D341Med (cell line): ENCODE data around the gene MAPK4.
"Not testable (repeated sequence)": the region's sequence is repeated elsewhere in the genome, so short reads cannot be mapped to it uniquely, and the experiment has no call there.

ENCODE experiments used
- DNase-seq: peaks from one replicate; pipeline ENCODE4 v3.0.0; 2012; ENCODE audit warnings: low spot score

MAPK4 gene

GRCh38 chr18:50754297-50754696 is 194.4 kb downstream of the MAPK4 start:
- DNase-seq, result no peak

- no peak for DNase-seq
Measured at GRCh38 chr18:50757358-50757757, 197.5 kb downstream of the MAPK4 start.

- DNase-seq, result no peak
Measured at GRCh38 chr18:50769463-50769862, 209.6 kb downstream of the MAPK4 start.

- no peak for DNase-seq
Measured at GRCh38 chr18:50775207-50775606, 215.3 kb downstream of the MAPK4 start.

GRCh38 chr18:50775726-50776125 is 215.8 kb downstream of the MAPK4 start:
- DNase-seq, result no peak

- DNase-seq, result no peak
Measured at GRCh38 chr18:50776383-50776782, 216.5 kb downstream of the MAPK4 start.

GRCh38 chr18:50779021-50779420 is 219.1 kb downstream of the MAPK4 start:
- DNase-seq, result not testable (repeated sequence)
